ENCODE results near the gene SYNCRIP. TPM values are rescaled to one million over a fixed set of nuclear protein-coding genes. Genes with fewer than 3 reads are reported as not detected.

SYNCRIP gene
- total and polyA plus RNA-seq, 2 of the 4 experiments (the other 2 are of a cell fraction): 50.1 to 59.3 TPM

DNA sequence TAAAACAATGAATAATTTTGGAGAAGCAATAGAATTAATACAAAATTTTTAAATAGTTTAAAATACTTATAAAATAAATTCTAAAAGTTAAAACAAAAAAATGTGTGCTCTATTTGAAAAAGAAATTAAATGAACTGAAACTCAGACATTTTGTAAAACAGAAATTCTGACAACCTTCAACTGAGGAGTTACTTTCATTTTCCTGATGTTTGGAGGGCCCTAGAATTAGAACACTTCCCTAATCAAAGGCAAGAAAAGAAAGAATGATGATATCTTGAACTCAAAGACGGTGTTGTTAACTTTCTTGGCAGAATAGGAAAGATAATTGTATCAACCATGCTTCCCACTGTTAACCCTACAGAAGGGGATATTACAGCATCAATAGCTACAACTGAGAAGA lies 77.0 kb downstream of the SYNCRIP start:
- Histone ChIP-seq H3K23ac (ENCODE audit: low read depth, low read length) (no peak overlapping the region), H2BK20ac (ENCODE audit: low read depth, low read length) (no peak overlapping the region), H3K56ac (ENCODE audit: extremely low read depth, insufficient read depth, low read length) (no peak overlapping the region), H3K4me2 (ENCODE audit: low read depth, low read length) (no peak overlapping the region), H2AFZ (replicated peaks; ENCODE audit: low read length, poor library complexity) (no peak overlapping the region), H2BK5ac (ENCODE audit: low read depth, low read length, poor library complexity, severe bottlenecking) (no peak overlapping the region), H3K27ac (ENCODE audit: insufficient read depth, low read length) (no peak overlapping the region), H2AK5ac (ENCODE audit: low read depth, low read length) (no peak overlapping the region), H3K4me1 (ENCODE audit: control insufficient read depth, insufficient read depth, low read length) (0 out of 2 replicates have a peak, but pooled peaks cover 4% of the 10 kb centered on the region), H3K27me3 (ENCODE audit: control insufficient read depth, insufficient read depth, low read length) (no peaks in the 10 kb centered on the region), H3K9me3 (ENCODE audit: control insufficient read depth, insufficient read depth, low read length) (no peaks in the 10 kb centered on the region), H2AK9ac (replicated peaks; ENCODE audit: low read depth, low read length, poor library complexity) (no peak overlapping the region), H3K36me3 (ENCODE audit: control insufficient read depth, insufficient read depth, low read length) (peaks cover 5% of the 10 kb centered on the region; the same call in 1 of the 2 replicates), H4K5ac (ENCODE audit: low read depth, low read length) (no peak overlapping the region), H4K91ac (ENCODE audit: insufficient read depth, low read depth, low read length) (no peak overlapping the region), H4K8ac (ENCODE audit: low read depth in 2 of 2, low read length in 2 of 2) (no peak overlapping the region), H3K9ac (ENCODE audit: low read depth, low read length) (no peak overlapping the region), H3K14ac (replicated peaks; ENCODE audit: low read depth, low read length) (no peak overlapping the region), H3K79me1 (ENCODE audit: low read depth in 1 of 2, low read length in 2 of 2) (peaks cover 10 to 17% of the 10 kb centered on the region in 2 experiments), H3K4ac (ENCODE audit: low read depth, low read length) (no peak overlapping the region), H2BK120ac (ENCODE audit: low read depth, low read length) (no peak overlapping the region), H3K18ac (ENCODE audit: low read depth, low read length) (no peak overlapping the region), H3K4me3 (ENCODE audit: insufficient read depth, low read depth, low read length) (no peak overlapping the region), H2BK15ac (ENCODE audit: low read depth, low read length) (no peak overlapping the region), H3K9me1 (ENCODE audit: insufficient read depth, low read length) (no peaks in the 10 kb centered on the region), H4K20me1 (ENCODE audit: insufficient read depth, low read length) (no peaks in the 10 kb centered on the region)
- no CpG with 5 or more reads among the region's 1 CpG for WGBS, 2 experiments (ENCODE audit: extremely low coverage in 2 of 2, insufficient read length in 1 of 2)
- no TSS peak for BruUV-seq (replicated peaks)
- no peak for ATAC-seq (ENCODE audit: low read depth)
- ChIA-PET POLR2A (ENCODE audit: unreplicated experiment) (no interaction called here), CTCF (interaction anchor here (0.7 kb wide), 1 partner anchor 16 kb away, joined by 5 read pairs; no protein-coding TSS in a partner anchor)
- TF ChIP-seq BHLHE40 (IDR thresholded peaks at IDR 0.05; ENCODE audit: low read depth, low read length) (no peak), NFE2L2 (IDR thresholded peaks at IDR 0.05; ENCODE audit: low read depth, low read length) (no peak), RAD21 (IDR thresholded peaks at IDR 0.05; ENCODE audit: low read length) (no peak), FOS (IDR thresholded peaks at IDR 0.05; ENCODE audit: low read depth, low read length) (no peak), MXI1 (IDR thresholded peaks at IDR 0.05; ENCODE audit: borderline replicate concordance, low read depth, low read length) (no peak), RCOR1 (IDR thresholded peaks at IDR 0.05; ENCODE audit: insufficient replicate concordance, low read length) (no peak), SMC3 (IDR thresholded peaks at IDR 0.05; ENCODE audit: low read depth, low read length) (no peak), CEBPB (IDR thresholded peaks at IDR 0.05; ENCODE audit: low read depth, low read length) (no peak), CHD1 (IDR thresholded peaks at IDR 0.05; ENCODE audit: low read depth, low read length) (no peak), POLR2A (IDR thresholded peaks at IDR 0.05; ENCODE audit: low read depth, low read length) (no peak), RFX5 (IDR thresholded peaks at IDR 0.05; ENCODE audit: low read depth, low read length) (no peak), MAFK (IDR thresholded peaks at IDR 0.05; ENCODE audit: low read depth, low read length) (no peak), MAZ (IDR thresholded peaks at IDR 0.05; ENCODE audit: borderline replicate concordance, low read depth, low read length) (no peak)
- TF ChIP-seq, protein P1, sequence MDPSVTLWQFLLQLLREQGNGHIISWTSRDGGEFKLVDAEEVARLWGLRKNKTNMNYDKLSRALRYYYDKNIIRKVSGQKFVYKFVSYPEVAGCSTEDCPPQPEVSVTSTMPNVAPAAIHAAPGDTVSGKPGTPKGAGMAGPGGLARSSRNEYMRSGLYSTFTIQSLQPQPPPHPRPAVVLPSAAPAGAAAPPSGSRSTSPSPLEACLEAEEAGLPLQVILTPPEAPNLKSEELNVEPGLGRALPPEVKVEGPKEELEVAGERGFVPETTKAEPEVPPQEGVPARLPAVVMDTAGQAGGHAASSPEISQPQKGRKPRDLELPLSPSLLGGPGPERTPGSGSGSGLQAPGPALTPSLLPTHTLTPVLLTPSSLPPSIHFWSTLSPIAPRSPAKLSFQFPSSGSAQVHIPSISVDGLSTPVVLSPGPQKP (IDR thresholded peaks at IDR 0.05; ENCODE audit: borderline replicate concordance, low read depth, low read length): no peak
- TF ChIP-seq, protein P2, sequence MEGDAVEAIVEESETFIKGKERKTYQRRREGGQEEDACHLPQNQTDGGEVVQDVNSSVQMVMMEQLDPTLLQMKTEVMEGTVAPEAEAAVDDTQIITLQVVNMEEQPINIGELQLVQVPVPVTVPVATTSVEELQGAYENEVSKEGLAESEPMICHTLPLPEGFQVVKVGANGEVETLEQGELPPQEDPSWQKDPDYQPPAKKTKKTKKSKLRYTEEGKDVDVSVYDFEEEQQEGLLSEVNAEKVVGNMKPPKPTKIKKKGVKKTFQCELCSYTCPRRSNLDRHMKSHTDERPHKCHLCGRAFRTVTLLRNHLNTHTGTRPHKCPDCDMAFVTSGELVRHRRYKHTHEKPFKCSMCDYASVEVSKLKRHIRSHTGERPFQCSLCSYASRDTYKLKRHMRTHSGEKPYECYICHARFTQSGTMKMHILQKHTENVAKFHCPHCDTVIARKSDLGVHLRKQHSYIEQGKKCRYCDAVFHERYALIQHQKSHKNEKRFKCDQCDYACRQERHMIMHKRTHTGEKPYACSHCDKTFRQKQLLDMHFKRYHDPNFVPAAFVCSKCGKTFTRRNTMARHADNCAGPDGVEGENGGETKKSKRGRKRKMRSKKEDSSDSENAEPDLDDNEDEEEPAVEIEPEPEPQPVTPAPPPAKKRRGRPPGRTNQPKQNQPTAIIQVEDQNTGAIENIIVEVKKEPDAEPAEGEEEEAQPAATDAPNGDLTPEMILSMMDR (conservative IDR thresholded peaks at IDR 0.05; ENCODE audit: low read depth, low read length): no peak
- TF ChIP-seq, protein P3, sequence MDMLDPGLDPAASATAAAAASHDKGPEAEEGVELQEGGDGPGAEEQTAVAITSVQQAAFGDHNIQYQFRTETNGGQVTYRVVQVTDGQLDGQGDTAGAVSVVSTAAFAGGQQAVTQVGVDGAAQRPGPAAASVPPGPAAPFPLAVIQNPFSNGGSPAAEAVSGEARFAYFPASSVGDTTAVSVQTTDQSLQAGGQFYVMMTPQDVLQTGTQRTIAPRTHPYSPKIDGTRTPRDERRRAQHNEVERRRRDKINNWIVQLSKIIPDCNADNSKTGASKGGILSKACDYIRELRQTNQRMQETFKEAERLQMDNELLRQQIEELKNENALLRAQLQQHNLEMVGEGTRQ (IDR thresholded peaks at IDR 0.05; ENCODE audit: low read depth, low read length): no peak
- no peak for DNase-seq
- dilution Hi-C loops (cut with HindIII; ENCODE audit: low sequenced_read_pairs, unreplicated experiment) (no loop called here), in situ Hi-C loops (cut with MboI; ENCODE audit: low sequenced_read_pairs) (no loop called here), intact Hi-C loops (cut with micrococcal nuclease) (no loop called here)

Measured in IMR-90 (cell line).